SK-N-SH treated with all-trans-retinoic acid at 6 μM for 48 hours (cell line): ENCODE results near the gene TSHZ1.

Source experiments
- ARNTL ChIP-seq: fragments of 450-650 bp; formaldehyde crosslinking; IDR thresholded peaks from 2 replicates; pipeline ENCODE4 v1.5.0; 2020; ENCODE audit warnings: low read depth, mild to moderate bottlenecking, moderate library complexity, borderline replicate concordance
- CREB5 ChIP-seq: fragments of 250-450 bp; sonication (Bioruptor Pico); IDR thresholded peaks from 2 replicates; pipeline ENCODE4 v1.5.1; 2020; ENCODE audit warnings: low read depth, mild to moderate bottlenecking, moderate library complexity
- CSDC2 ChIP-seq: fragments of 250-450 bp; sonication (Bioruptor Pico); IDR thresholded peaks from 2 replicates; pipeline ENCODE4 v1.5.0; 2020; ENCODE audit warnings: mild to moderate bottlenecking, moderate library complexity
- ISL1 ChIP-seq: fragments of 250-450 bp; sonication (Bioruptor Pico); IDR thresholded peaks from 2 replicates; pipeline ENCODE4 v2.1.2; 2022; ENCODE audit warnings: mild to moderate bottlenecking, moderate library complexity
- OSR1 ChIP-seq: fragments of 250-450 bp; sonication (Bioruptor Pico); IDR thresholded peaks from 2 replicates; pipeline ENCODE4 v1.8.0; 2022; ENCODE audit warnings: moderate library complexity, mild to moderate bottlenecking, inconsistent platforms
- RARB ChIP-seq: fragments of 250-450 bp; sonication (Bioruptor Pico); IDR thresholded peaks from 2 replicates; pipeline ENCODE4 v1.8.0; 2021; ENCODE audit warnings: mild to moderate bottlenecking, moderate library complexity
- TCF4 ChIP-seq: fragments of 250-450 bp; sonication (Bioruptor Pico); IDR thresholded peaks from 2 replicates; pipeline ENCODE4 v1.8.0; 2021; ENCODE audit warnings: mild to moderate bottlenecking, moderate library complexity, borderline replicate concordance
- ZFP30 ChIP-seq: fragments of 450-650 bp; formaldehyde crosslinking; IDR thresholded peaks from 2 replicates; pipeline ENCODE4 v1.5.0; 2022; ENCODE audit warnings: mild to moderate bottlenecking, moderate library complexity
- ZNF70 ChIP-seq: fragments of 450-650 bp; formaldehyde crosslinking; IDR thresholded peaks from 2 replicates; pipeline ENCODE4 v1.5.0; 2020; ENCODE audit warnings: mild to moderate bottlenecking, moderate library complexity

GRCh38 chr18:75337348-75337747 is 126.8 kb downstream of the TSHZ1 start:
- TF ChIP-seq ISL1 (CRISPR knock-in tag), result no peak
- no peak for TF ChIP-seq ZFP30
- no peak for TF ChIP-seq TCF4 (CRISPR knock-in tag)
- TF ChIP-seq RARB (CRISPR knock-in tag), result no peak
- no peak for TF ChIP-seq CSDC2 (CRISPR knock-in tag)
- TF ChIP-seq CREB5 (CRISPR knock-in tag), result no peak
- TF ChIP-seq OSR1, result no peak
- TF ChIP-seq ARNTL (CRISPR knock-in tag), result no peak
- TF ChIP-seq ZNF70 (CRISPR knock-in tag), result no peak
